Fibroblast of the aortic adventitia (primary cell): ENCODE data around the gene ESRP2. TPM values are rescaled to one million over a fixed set of nuclear protein-coding genes. Genes with fewer than 3 reads are reported as not detected.

ENCODE experiments used
- DNase-seq: peaks from one replicate; pipeline ENCODE4 v3.0.0-alpha.2; 2010; ENCODE audit warnings: low read depth
- H3K4me3 ChIP-seq: 2 replicates; pipeline ENCODE4 v1.5.1; 2011; ENCODE audit warnings: low read depth, mild to moderate bottlenecking, control low read depth, low read length, moderate library complexity
- CTCF ChIP-seq: IDR thresholded peaks from 2 replicates; pipeline ENCODE4 v1.5.1; 2011; ENCODE audit warnings: mild to moderate bottlenecking, low read length, control low read depth, inconsistent platforms; ENCODE audit not compliant: insufficient read depth
- total RNA-seq: library from RNA; depleted of rRNA; stranded (reverse); fragments of >200 nt; gene quantifications from 2 replicates; pipeline ENCODE4 v1.2.3, GENCODE V29; 2012; ENCODE audit warnings: low replicate concordance

The ESRP2 gene
- total RNA-seq, 1 donor: 0.18 TPM

DNA sequence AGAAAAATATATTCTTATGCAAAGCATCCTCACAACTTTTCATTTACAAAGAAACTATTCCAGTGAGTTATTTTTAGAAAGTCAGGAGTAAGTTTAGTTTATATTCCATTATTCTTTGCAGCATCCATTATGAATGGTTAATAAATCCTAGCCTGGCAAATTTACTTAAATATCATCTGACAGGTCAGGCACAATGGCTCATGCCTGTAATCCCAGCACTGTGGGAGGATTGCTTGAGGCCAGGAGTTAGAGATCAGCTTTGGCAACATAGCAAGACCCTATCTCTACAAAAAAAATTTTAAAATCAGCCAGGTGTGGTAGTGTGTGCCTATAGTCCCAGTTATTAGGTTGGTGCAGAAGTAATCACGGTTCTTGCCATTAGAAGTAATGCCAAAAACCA, 12.9 kb downstream of the ESRP2 start:
- no peak for TF ChIP-seq CTCF
- no peak for DNase-seq
- H3K4me3 ChIP-seq: no peak overlapping the region

DNA sequence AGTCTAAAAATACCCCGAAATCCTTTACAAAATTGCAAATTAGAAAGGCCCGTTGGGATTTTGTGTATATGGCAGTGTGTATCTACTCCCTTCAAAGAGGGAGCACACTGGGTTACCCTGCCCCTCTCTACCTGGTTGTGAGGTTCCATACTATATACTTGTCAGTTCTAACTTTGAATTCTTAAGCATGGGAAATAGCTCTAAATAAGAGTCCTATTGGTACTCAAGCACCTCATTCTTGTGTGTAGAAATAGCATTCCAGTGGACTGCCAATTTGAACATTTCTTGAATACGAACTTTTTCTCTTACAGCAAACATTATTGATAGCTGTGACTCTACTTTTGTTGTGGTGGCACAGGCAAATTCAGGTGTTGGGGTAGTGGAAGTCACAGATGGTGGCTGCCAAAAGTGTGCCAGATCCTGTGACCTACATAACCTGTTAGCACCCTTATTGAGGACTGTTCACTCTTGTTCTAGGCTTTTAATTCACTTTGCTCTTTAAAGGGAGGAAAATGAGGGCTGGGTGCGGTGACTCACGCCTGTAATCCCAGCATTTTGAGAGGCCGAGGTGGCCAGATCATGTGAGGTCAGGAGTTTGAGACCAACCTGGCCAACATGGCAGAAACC, 16.1 kb downstream of the ESRP2 start:
- H3K4me3 ChIP-seq: no peak overlapping the region
- TF ChIP-seq CTCF: no peak
- DNase-seq: no peak

- H3K4me3 ChIP-seq: no peak overlapping the region
- no peak for DNase-seq
- no peak for TF ChIP-seq CTCF
These were observed 18.4 kb downstream of the ESRP2 start for GRCh38 chr16:68217506-68217905.

DNA sequence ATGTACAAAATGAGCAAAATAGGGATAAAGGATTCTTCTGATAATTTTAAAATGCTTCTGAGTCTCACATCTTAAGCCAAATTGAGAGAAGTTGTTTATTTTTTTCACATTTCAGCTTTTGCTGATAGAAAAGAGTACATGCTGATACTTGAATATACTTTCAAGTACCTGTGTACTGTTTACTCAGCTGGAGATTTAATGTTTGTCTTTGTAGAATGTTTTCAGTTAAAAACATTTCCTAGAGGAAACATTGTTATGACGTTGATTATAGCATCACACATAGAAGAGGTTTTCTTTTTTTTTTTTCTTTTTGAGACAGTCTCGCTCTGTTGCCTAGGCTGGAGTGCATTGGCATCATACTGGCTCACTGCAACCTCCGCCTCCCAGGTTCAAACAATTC, 19.7 kb downstream of the ESRP2 start:
- no peak overlapping the region for H3K4me3 ChIP-seq
- no peak for DNase-seq
- no peak for TF ChIP-seq CTCF

DNA sequence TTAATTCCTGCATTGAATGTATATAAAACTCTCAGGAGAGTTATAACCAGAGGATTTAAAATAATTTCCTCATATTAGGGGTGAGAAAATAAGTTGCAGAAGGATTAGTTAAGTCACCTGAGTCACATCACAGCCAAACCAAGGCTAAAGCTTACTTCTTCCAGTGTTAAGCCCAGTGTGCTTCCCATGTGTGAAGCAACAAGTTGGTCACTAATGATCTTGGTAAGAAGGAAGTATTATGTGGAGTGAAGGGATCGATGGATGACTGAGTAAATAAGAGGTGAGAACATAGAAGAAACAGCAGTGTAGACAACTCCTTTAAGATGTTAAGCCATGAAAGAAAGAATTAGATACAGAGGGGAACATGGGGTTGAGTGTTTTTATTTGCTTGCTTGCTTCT, 20.6 kb downstream of the ESRP2 start:
- H3K4me3 ChIP-seq: no peak overlapping the region
- no peak for DNase-seq
- TF ChIP-seq CTCF: no peak

- TF ChIP-seq CTCF: no peak
- H3K4me3 ChIP-seq: no peak overlapping the region
- no peak for DNase-seq
These were observed 21.2 kb downstream of the ESRP2 start for GRCh38 chr16:68214726-68215125.

- TF ChIP-seq CTCF: no peak
- DNase-seq: no peak
- H3K4me3 ChIP-seq: no peak overlapping the region
These were observed 29.7 kb downstream of the ESRP2 start for GRCh38 chr16:68206245-68206644.
